LNCAP (cell line): Measurements from ENCODE around the gene PIK3C2B.

Experiments used
- TF ChIP-seq, protein P1 (sequence below): fragments of 450-650 bp; IDR thresholded peaks from 2 replicates; pipeline ENCODE4 v1.5.1; 2017; ENCODE audit warnings: mild to moderate bottlenecking

PIK3C2B gene

DNA sequence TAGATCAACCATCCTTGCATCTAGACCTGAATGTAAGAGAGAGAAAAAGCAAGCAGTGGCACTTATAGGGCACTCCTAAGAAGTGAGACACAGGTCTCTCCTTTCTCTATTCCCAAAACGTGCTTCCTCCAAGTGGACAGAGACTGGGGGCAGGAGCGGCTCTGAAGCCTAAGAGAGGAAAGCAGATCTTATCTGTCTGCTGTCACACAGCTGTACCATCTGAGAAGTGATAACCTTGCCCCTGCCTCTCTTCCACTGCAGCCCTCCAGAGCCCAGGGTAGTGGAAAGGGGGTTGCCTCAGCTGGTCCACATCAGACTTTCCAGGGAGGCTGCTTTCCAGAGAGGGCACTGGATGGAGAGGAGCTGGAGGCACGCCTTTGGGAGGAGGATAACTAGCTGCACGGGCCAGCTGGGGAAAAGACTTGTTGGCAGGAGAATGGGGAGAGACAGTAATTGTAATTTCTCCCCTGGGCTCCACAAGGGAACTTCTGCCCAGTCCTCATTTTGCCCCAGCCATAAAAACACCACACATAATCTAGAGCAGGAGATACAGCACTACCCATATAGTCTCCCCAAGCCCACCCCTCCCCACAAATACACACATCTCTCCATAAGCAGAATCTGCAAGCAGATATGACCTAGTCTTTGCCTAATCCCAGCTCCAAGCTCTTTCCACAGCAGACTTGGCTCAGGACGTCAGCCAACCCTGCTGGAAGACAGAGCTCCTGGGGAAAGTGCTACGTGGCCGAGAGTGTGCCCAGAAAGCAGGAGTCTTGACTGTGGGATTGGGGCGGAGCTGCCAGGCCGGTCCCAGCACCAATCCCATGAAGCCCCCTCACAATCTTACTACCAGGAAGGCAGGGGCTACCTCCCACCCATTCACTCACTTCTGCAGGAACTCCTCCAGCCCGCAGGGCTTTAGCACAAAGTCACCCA is 31.2 kb downstream of the PIK3C2B start:
- TF ChIP-seq, protein P1, sequence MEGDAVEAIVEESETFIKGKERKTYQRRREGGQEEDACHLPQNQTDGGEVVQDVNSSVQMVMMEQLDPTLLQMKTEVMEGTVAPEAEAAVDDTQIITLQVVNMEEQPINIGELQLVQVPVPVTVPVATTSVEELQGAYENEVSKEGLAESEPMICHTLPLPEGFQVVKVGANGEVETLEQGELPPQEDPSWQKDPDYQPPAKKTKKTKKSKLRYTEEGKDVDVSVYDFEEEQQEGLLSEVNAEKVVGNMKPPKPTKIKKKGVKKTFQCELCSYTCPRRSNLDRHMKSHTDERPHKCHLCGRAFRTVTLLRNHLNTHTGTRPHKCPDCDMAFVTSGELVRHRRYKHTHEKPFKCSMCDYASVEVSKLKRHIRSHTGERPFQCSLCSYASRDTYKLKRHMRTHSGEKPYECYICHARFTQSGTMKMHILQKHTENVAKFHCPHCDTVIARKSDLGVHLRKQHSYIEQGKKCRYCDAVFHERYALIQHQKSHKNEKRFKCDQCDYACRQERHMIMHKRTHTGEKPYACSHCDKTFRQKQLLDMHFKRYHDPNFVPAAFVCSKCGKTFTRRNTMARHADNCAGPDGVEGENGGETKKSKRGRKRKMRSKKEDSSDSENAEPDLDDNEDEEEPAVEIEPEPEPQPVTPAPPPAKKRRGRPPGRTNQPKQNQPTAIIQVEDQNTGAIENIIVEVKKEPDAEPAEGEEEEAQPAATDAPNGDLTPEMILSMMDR = no peak

DNA sequence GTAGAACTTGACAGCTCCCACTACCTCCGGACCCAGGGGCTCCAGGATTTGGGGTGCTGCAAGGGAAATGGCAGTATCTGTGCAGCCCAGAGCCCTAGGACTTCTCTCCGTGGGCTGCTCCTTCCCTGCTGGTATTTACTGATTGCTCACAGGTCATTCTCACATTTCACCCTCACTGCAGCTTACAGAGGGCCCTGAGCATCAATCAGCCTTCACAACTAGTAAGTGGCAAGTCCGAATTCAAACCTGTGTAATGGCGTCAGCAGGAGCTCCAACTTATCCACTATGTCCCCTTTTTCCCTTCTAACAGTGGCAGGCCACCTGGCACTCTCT is 32.4 kb downstream of the PIK3C2B start:
- TF ChIP-seq, protein P1 = no peak

DNA sequence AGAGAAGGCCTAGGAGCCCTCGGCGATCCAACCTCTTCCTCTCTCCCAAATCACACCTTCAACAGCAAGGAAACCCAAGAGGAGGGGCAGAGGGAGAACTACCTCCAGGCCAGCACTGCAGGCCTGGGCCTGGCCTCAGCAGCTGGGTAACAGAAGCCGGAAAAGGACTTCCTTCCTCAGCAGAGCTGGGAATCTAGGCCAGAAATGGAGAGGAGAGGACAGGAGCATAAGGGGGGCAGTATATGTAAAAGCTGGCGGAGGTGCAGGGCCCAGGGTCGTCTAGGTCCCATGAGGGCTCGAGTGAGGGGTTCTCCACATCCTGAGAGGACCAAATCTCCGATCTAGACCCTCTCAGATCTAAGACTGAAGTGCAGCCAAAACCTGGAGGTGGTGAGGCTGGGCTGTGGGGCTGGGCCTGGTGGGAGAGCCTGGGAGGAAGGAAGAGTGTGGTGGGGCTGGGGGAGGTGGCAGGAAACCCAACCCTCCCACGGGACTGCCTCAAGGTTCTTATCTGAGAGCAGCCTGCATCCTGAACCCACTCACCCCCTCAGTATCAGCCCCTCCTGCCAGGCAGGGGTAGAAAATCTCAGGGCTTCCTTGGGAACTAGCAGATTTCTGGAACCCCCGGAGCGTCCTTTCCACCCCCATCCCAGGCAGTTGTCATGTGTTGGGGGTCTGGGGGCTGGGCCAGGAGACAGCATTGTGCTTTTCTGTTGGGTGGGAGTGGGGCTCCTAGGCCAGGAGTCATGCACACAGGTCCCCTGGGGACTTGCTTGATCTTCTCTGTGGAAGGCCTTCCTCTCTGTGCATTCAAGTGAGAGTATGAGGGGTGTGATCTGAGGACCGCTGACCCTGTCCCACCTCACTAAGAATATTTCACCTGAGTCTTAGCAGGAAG is 33.0 kb downstream of the PIK3C2B start:
- TF ChIP-seq, protein P1 = no peak

DNA sequence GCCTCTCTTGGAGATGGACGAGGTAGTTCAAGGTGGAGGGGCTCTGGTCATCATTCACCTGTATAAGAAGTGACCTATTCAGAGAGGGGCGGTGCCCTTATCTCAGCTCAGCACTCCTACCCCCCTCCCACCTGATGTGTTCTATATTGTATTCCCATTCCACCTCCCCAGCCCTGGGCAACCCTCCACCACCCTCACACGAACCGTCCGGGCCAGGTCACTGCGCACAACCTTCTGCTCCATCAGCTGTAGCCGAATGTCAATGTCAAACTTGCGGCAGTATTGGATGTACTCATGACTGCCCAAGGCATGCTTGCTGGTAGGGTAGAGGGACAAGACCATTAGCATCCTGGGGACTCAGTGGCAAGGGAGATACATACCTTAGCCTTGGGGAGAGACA is 34.3 kb downstream of the PIK3C2B start:
- TF ChIP-seq, protein P1 = no peak

DNA sequence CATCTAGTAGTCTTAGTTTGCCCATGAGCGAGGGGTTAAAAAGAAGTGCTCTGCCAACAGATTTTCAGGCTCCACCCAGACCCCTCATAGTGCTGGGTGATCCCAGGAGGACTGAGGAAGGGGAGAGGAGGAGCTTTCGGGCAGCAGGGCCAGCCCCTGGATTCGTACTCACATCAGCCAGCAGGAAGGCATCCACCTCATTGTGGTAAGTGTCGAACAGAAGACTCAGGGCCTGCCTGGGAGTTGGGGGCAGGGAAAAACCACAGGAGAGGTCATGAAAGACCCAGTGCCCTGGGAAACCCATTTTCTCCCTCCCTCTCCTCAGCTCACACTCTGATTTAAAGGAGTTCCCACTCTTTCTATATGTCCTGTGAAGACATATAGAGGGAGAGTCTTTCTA is 34.9 kb downstream of the PIK3C2B start:
- TF ChIP-seq, protein P1 = no peak

DNA sequence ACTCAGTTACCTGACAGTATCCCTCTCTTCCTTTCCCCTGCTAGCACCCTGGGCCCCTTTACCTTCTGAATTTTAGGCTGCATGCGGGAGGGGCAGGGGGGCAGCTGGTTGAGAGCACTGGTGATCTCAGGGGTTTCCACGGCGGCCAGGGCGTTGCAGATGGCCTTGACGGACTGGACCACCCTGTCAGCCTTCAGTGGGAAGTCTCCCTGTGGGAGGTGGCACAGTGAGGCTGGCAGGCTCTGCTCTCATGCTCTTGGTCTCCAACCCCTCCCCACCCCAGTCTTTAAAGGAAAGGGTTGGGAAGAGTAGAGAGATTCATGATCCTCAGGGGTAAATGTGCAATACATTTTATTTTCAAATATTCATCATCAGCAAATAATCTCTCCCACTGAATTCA is 36.9 kb downstream of the PIK3C2B start:
- TF ChIP-seq, protein P1 = no peak

DNA sequence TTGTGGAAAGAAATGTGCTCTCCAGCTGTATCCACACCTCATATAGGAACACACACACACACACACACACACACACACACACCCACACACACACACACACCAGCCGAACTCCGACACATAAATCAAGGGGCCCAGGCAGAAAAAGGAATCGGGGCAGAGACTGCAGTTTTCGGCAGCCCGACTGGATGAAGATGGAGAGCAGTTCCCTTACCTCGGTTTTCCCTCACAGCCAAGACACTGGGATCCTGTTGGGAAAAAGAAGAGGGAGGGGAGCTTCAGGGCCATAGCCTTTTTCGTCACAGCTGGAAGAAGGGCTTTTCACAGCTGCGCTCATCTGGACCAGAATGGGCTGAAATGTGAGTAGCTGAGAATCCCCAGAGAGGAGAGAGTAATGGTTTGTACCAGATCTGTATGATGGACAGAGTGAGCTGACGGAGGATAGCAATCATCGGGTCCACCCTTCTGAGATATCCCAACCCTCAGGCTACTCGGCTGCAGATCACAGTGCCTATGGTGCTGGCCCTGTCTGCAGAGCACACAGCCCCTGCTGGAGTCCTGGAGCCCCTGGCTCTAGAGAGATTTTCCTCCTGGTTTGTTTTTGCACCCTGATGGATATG is 37.7 kb downstream of the PIK3C2B start:
- TF ChIP-seq, protein P1 = no peak
